Fibroblast of the conjunctiva (primary cell): ENCODE measurements around the gene LRG1.
"Not testable (repeated sequence)": the region's sequence is repeated elsewhere in the genome, so short reads cannot be mapped to it uniquely, and the experiment has no call there.

Experiments
- DNase-seq: peaks from one replicate; pipeline ENCODE4 v3.0.0-alpha.2; 2010; ENCODE audit warnings: low read depth

Gene LRG1

DNA sequence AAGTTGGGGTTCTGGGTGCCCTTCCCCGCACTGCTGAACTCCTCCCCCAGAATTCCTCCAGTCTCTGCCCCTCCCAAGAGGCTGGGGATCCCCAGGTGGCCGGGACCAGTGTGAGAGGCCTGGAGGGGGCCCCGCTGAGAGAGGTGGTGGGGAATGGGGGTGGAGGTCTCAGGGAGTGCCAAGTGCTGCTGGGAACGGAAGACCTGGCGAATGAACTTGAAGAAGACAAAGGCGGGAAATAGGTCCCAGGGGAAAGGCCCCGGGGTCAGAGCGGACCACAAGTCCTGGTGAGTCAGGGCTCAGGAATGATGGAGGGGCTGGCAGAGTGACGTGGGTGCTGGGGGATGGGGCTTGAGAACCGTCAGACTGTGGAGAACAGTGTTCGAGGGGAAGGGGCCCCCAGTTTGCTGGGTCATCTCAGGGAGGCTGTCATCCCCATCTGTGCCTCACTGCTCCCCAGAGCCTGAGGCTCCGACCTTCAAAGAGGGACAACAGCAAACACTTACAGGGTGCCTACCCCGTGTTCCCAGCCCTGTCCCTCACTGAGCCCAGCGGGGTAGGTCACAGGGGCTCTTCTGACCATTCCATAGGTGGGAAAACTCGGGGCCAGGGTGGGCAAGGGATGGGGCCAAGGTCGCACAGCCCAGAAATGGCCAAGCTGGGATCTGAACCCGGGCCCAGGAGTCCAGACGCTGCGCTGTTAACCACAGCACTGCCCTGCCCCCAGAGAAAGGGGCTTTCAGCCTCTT, 35.6 kb upstream of the LRG1 start:
- peak; percentile 96 for DNase-seq

DNA sequence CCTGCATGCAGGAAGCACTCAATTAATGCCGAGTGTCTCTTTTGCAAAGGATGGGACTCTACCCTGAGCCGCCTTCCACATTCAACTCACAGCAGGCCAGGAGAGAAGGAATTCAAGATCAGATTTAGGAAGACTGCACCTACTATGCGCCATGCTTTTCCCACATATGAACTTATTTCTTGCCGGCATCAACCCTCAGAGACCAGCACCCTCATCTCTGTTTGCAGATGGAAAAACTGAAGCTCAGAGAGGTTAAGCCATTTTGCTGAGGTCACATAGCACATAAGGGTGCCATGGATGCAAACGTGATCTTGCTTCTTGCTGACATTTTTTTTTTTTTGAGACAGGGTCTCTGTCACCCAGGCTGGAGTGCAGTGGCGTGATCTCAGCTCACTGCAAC, 33.8 kb upstream of the LRG1 start:
- DNase-seq: no peak

DNA sequence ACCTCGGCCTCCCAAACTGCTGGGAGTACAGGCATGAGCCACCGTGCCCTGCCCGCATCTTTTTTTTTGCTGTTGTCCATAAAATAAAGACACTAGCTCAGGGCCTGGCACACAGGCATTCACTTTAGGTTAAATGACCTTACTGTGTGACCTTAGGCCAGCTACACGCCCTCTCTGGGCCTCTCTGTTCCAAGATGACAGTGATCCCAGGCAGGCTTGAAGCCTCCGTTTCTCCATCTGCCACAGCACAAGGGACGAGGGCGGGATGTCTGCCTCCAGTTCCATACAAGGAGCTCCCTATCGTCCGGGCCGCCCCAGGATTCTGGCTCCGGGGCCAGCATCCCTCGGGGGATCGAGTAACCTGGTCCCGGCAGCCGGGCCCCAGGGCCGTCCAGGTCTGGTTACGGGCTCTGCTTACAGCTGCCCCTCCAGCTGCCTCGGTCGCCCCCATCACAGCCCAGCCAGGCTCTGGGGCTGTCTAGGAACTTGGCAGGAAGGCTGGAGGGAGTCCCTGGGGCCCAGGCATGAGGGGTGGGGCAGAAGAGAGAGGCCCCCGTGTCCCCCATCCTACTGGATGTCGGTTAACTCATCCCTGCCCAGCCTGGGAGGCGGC, 31.6 kb upstream of the LRG1 start:
- no peak for DNase-seq

DNA sequence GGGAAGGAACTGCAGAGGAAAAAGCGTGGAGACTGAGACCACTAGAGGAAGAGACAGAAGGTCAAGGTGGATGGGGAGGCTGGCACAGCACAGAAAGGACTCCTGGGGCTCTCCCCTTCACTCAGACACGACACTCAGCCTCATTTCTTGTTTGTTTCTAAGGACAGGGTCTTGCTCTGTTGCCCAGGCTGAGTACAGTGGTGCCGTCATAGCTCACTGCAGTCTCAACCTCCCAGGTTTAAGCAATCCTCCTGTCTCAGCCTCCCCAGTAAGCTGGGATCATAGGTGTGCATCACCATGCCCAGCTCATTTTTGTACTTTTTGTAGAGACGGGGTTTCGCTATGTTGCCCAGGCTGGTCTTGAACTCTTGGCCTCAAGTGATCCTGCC, 31.1 kb upstream of the LRG1 start:
- DNase-seq: no peak

DNA sequence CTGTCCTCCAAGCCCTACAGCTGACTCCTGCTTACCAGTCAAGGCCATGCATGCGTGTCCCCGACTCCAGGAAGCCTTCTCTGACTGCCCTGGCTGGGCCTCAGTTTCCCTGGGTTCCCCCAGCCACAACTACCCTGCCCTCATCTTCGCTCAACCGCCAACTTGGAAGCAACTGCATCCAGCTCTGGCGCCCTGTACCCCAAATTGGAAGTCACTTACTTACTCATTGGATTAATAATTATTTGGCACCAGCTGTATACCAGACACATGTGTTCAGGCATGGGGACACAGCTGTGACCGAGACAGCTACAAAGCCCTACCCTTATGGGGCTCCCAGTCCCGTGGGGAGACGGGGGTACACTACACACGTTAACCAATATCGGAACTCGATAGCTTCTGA, 30.6 kb upstream of the LRG1 start:
- DNase-seq: no peak

DNA sequence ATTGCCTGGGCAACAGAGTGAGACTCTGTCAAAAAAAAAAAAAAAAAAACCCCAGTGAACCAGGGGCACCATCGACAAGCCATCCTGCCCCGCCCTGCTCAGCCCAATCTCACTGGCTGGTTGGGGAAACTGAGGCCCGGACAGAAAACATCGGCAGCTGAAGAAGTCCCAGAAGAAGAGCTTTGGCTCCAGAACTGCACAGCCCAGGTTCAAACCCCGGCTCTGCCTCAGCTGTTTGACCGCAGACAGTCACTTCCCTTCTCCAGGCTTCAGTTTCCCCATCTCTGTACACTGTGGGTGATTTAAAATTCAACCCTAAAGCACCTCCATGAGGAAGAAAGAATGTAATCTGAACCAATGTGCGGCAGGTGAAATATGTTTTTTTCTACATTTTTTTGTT, 29.1 kb upstream of the LRG1 start:
- DNase-seq: no peak

DNA sequence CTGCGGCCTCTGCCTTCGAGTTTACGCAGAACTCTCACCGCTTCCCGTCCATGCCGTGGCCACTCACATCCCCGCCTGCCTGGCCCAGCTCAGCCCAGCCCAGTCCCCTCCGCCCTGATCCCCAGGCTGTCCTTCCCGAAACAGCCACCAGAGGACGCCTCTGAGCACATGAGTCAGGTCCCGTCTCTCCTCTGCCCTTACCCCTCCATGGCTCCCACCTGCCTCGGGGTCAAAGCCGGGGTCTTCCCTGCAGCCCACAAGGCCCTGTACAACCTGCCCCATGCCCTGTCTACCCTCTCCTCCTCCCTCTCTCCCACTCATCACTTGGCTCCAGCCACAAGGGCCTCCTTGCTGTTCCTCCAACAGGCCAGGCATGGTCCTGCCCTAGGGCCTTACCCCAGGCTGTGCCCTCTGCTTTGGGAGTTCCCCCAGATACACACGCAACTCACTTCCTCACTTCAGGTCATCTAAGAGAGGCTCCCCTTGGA, 27.8 kb upstream of the LRG1 start:
- peak; percentile 34 for DNase-seq

DNA sequence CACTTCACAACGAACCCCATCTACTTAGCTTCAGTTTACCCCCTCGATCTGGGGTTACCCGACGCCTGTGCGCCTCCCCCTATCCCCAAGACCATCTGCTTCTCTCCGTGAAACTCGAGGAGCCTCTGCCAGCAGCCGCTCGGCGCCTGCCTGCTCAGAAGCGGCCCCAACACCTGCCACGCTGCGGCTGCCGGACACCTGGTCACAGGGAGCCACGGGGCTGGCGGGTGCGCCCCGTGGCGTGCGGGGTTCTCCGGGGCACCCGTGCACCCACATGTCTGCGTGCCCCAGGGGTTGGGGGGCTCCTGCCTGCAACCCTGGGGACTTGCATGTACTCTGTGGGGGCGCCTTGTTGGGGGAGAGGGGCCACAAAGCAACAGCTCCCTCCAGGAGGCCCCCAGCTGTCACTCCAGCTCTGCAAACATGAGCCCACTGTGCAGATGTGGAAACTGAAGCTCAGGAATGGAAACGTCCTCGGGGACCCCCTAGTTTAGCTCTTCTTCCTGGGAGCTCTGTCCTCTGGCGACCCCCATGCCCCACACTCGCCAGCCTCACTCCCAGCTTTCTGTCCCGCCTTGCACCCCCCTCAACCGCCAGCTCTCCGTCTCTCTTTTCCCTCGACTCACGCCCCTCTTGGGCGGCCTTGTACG, 26.7 kb upstream of the LRG1 start:
- no peak for DNase-seq

DNA sequence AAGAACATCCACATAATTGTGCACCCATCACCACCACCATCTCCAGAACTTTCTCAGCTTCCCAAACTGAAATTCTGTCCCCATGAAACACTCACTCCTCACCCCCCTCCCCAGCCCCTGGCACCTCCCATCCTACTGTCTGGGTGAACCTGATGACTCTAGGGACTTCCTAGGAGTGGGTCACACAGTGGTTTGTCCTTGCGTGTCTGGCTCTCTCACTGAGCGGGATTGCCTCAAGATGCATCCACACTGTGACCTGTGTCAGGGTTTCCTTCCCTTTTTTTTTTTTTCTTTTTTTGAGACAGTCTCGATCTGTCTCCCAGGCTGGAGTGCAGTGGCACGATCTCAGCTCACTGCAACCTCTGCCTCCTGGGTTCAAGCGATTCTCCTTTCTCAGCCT, 23.7 kb upstream of the LRG1 start:
- DNase-seq: not testable (repeated sequence)

DNA sequence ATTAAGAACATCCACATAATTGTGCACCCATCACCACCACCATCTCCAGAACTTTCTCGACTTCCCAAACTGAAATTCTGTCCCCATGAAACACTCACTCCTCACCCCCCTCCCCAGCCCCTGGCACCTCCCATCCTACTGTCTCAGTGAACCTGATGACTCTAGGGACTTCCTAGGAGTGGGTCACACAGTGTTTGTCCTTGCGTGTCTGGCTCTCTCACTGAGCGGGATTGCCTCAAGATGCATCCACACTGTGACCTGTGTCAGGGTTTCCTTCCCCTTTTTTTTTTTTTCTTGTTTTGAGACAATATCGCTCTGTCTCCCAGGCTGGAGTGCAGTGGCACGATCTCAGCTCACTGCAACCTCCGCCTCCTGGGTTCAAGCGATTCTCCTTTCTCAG, 22.2 kb upstream of the LRG1 start:
- DNase-seq: not testable (repeated sequence)

DNA sequence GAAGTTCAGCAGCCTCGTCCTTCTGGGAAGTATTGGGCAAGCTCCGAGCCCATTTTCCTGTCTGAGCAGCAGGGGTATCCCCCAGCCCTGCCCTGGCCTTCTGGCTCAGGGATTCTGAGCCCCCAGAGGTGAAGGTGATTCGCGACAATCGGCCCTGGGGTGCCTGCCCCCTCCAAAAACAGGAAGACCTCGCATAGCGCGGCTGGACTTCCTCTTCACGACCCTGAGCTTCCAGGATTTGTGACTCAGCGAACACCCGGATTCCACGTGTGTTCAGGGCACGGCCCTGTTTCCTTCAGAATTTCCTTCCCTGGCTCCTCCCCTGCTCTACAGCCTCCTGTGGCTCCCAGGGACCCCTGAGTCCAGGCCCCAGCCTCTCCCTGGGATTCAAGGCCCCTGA, 19.7 kb upstream of the LRG1 start, which contains the start of gene SEMA6B:
SEMA6B (minus strand) TSS at position 116 of the 400 bp plus-strand sequence. CDS start 1,227 bp downstream, outside the sequence.
- no peak for DNase-seq

DNA sequence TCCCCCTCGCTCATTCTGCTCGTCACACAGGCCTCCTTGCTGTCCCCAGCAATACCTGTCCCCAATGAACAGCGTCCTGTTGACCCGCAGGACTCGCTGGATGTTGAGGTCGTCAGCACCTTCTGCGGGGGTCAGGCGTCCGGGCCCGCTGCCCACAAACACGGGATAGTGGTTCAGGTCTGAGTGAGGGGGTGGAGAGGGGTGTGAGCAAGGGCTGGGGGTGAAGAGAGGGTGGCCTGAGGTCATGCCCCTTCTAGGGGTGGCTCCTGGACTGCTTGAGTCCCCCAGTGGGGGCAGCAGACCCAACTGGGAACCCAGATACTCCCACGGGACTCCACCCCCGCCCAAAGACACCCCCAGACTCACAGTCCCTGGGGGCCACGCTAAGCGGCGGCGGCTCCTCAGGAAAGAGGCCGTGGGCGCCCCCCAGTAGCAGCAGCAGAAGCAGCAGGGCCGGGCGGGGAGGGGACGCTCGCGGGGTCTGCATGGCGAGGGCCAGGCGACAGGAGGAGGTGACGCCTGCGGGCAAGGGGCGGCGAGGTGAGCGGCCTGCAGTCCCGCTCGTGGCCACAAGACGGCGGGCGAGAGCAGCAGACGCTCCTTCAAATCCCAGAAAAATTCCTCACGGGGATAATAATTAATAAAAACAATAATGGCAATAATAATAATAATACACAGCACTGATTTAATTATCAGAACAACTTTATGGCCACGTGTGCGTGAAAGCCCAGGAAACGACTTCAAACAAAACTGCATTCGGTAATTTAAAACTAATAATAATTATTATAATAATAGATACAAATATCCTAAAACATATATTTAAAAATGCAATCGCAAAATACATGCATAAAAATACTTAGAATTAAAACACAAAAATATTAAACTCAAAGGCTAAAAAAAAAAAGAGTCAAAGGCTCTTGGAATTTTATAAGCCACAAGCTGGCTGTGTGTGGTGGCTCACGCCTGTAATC, 18.4 kb upstream of the LRG1 start:
- no peak for DNase-seq

DNA sequence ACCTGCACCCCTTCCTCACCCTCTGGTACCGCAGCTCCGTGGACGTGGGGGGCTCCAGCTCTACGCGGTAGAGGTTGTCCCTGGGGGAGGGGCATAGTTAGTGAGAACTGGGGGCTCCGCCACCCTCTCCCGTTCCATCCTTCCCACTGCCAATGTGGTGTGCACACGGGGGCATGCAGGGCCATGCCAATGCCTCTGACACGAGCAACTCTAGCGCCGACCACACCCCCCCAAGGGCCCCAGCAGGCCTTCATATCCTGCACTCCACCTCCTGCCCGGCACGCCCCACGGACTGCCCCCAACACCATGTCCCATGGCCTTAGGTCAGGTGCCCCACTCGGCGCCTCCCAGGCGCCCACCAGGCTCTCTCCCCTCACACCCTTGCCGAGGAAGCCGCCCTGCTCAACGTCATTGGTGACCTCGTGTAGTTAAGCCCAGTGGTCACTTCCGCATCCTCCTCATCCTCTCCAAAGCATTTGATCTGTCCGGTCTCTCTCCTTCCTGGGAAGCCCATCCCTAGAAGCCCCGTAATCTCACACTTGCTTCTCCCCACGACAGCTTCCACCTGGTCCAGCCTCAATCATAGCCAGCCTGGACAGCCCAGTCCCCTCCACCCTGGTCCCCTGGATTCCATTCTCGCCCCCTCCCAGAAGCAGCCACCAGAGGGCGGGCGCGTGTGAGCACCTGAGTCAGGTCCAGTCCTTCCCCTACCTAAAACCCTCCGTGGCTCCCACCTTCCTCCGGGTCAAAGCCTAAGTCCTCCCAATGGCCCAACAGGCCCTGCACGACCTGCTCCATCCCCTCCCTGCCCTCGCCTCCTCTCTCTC, 17.5 kb upstream of the LRG1 start:
- no peak for DNase-seq

DNA sequence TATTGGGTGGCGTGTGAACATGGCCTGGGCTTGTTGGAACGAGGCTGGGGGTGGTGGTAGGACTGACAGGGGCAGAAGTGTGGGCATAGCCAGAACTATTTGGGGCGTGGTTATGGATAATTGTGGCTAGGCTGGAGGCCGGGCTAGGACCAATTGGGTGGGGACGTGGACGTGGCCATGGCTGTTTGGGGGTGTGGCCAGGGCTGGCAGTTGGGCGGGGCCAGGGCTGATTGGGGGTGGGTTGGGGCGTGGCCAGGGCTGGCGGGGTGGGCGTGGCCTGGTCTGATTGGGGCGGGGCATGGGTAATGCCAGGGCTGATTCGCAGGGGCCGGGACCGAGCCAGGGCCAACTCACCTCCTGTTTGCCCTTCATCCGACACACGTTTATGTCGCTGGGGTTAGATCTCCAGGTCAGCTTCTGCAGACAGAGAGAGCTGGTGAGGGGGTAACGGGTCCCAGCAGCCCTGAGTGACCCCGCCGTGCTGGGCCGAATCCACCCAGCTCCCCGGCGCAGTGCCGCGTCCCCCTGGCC, 16.8 kb upstream of the LRG1 start:
- DNase-seq: no peak

DNA sequence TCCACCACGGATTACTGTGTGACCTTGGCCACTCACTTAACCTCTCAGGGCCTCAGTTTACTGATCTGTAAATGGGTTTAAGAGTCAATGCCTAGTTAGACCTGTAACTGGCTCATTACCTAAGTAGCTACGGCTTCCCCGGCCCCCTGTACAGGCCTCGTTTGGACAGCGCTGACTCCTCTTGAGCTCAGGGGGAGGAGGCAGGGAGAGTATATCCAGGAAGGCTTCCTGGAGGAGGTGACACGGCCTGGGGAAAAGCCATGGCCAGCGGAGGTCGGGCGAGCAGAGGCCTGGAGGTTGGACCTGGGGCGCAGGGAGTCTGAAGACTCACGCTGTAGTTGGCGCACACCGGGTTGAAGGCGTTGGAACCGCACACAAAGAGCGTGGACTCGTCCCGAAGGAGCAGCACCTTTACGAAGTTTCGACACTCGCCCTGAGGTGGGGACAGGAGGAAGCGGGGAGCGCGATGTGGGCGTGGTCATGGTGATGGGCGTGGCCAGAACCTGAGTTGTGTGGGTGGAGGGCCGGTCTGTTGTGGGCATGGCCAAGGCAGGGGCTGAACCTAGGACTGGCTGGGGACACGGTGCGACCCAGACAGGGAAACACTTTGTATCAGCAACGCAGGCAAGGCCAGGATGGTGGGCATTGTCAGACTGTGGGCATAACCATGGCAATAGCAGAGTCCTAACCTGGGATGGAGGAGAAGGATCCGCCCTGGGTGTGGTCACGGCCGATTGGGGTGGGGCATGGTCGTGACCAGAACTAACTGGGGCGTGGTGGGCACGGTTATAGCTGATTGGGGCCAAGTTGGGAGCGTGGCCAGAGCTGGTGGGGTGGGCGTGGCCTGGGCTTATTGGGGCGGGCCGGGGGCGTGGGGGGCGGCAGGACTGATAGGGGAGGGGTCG, 16.1 kb upstream of the LRG1 start:
- no peak for DNase-seq

DNA sequence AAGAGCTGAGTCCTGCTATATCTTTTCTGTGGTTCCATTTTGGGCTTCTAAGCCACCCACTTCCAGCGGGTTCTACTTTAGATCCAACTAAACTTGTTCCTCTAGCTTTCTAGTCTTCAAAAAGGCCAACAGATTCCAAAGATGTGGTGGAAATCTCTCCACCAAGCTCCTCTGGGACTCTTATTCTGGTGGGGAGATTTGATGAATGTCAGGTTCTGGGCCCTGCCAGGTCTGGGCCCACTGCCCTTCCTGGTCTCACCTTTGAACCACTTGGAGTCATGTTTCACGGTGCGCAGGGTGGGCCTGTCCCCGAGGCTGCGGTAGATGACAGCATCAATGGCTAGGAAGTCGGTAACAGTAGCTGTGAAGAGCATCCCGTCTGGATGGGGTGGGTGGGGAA, 14.9 kb upstream of the LRG1 start:
- DNase-seq: no peak

DNA sequence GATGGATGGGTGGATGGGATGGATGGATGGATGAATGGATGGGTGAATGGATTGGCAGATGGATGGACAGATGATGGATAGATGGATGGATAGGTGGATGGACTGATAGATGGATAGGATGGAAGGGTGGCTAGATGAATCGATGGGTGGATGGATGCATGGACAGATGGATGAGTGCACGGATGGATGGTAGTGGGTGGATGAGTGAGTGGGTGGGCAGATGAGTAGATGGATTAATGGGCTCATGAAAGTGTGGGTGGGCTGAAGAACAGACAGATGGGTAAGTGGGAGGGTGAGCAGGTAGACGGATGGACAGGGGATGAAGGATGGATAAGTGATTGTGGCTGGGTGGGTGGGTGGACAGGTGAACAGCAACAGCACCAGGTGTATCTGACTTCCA, 13.9 kb upstream of the LRG1 start:
- DNase-seq: no peak

DNA sequence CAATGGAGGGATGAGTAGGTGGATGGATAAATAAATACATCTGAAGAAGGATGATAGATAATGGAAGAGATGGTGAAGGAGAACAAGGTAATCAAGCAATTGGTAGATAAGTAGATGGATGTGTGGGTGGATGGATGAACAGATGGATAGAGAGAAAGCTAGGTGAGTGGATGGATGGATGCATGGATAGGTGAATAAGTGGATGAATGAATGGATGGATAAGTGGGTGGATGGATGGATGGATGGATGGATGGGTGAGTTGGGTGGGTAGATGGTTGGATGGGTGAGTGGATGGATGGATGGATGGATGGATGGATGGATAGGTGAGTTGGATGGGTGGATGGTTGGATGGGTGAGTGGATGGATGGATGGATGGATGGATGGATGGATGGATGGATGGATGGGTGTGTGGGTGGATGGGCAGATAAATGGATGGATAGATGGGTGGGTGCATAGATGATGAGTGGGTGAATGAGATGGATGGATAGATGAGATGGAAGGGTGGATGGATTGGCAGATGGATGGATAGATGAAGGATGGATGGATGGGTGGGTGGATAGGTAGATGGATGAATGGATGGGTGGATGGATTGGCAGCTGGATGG, 13.4 kb upstream of the LRG1 start:
- no peak for DNase-seq

DNA sequence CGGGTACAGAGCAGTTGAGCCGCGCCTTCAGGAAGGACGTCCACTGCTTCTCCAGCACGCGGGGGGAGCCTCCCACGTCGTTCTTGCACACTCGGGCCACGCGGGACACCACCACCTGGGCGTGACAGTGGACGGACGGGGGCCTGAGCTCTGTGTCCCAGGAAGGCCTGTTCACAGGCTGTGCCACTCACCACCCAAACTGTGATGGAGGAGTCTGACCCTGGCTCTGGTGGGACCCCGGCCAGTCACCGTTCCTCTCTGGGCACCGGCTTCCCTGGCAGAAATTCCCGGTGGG, 12.6 kb upstream of the LRG1 start:
- DNase-seq: no peak
